ENCODE results near the gene RAB34. TPM values are rescaled to one million over a fixed set of nuclear protein-coding genes. Genes with fewer than 3 reads are reported as not detected.
A peak's percentile ranks its signal among the peaks of the same experiment; 100 is the strongest.
"Not testable (repeated sequence)": the region's sequence is repeated elsewhere in the genome, so short reads cannot be mapped to it uniquely, and the experiment has no call there.

Gene RAB34
- total RNA-seq, 1 experiment from 2014 or later = 32.1 TPM

DNA sequence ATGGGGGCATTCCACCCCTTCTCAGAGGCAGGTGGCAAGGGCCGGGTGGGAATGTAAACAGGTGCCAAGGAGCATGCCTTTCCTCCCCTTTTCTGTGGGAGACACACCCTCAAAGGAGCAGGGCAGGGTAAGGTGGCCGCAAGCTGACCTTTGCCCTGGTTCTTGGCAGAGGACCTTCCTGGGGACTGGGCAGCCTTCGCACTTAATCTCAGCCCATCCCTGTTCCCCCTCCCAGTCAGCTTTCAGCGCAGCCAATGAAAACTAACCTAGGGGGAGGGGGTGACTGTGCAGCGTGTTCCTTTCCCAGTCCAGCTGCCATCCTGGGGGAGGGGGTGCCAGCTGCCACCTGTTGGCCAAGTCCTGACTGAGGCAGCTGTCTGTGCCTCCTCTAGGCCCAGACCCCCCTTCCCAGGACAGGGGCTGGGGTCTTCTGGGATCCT lies 29.0 kb upstream of the RAB34 start:
- no peak for DNase-seq (ENCODE audit: low read depth)

DNA sequence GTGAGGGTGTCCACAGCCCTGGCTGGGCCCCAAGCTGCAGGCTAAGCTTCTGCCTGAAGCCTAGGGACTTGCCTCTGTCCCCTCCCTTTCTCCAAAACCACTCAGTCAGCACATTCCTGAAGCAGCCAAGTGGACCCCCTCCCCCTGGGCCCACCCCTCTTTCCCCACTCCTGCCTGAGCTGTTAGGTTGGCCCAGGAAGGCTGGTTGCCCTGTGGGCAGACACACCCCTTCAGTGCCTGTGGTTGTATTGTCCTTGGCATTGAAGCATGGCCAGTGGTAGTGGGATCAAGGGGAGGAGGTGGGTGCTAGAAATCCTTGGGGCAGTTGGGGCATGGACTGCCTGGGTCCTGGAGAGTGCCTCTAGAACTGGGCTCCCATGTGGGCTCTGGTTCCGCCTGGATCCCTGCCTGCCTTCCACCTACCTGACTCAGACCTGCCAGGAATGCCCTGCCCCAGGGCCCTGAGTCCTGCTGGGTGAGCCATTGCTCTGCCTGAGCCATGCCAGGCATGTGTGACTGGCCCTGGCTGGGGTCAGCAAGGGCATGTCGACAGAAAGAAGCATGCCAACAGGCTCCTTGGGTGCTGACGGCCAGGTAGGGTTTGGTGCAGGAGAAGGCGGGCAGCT lies 28.2 kb upstream of the RAB34 start:
- DNase-seq (ENCODE audit: low read depth) = peak; percentile 85

DNA sequence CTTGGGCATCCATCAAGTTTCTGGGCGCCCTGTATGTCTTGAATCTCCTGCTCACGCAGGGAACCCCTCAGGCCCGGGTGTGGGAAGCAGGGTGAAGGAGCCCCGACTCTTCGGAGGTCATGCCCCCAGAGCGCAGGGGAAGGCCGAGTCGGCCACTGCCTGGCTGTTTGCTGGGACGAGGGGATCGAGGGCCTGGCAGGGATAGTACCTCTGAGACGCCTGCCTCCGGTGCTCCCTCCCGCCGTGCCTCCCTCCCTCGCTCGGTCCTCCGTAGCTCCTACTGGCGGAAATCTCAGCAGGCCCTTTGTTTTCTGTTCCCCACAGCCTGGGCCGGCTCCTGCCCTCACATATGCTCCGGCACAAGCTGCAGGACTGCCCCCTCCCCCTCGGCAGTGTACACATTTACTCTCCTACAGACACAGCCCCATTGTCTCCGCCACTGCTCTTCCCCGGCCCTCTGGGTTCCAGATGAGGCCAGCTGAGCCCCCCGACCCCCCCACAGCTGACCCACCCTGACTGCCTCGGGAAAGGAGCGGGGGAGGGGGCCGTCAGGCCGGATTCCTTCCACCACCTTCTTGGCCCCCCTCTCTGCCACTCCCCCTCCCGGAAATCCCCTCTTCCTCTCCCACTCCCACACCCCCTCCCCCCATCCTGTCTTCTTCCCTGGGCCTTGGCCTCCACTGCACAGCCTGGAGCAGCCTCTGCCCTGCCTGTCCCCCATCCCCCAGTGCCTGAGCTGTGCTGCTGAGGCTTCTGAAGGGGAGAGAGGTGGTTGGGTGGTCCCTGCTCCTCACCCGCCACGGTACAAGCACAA lies 27.5 kb upstream of the RAB34 start:
- DNase-seq (ENCODE audit: low read depth) = peak; percentile 70

DNA sequence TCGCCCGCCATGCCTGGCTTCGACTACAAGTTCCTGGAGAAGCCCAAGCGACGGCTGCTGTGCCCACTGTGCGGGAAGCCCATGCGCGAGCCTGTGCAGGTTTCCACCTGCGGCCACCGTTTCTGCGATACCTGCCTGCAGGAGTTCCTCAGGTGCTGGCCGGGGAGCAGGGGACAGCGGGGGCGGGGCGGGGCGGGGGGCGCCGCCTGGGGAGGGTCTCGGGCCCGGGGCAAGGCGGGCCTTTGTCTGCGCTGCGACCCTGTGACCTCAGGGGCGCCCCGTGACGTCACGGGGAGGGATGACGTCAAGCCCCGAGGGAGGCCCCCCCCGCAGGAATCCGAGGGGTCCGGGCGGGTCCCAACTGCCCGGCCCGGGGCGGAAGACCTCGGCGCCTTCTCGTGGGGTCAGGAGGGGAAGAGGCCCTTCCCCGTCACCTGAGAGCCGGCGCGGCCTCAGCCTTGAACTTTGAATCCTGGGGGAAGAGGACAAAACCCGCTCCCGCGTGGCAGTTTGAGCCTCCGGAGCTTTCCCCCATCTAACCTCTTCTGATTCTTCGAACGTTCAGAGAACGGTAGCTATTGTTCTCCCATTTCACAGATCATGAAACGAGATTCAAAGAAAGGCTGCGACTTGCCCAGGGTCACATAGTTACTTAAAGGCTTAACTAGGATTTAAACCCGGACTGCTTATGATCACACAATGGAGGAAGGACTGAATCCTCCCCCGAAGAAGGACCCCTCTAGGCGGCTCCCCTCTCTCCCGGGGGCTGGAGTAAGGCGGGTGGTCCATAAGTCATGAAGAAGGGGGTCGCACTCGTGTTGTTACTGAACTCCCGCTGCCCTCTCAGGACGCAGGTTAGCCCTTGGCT lies 26.7 kb upstream of the RAB34 start:
- DNase-seq (ENCODE audit: low read depth) = peak; percentile 47

DNA sequence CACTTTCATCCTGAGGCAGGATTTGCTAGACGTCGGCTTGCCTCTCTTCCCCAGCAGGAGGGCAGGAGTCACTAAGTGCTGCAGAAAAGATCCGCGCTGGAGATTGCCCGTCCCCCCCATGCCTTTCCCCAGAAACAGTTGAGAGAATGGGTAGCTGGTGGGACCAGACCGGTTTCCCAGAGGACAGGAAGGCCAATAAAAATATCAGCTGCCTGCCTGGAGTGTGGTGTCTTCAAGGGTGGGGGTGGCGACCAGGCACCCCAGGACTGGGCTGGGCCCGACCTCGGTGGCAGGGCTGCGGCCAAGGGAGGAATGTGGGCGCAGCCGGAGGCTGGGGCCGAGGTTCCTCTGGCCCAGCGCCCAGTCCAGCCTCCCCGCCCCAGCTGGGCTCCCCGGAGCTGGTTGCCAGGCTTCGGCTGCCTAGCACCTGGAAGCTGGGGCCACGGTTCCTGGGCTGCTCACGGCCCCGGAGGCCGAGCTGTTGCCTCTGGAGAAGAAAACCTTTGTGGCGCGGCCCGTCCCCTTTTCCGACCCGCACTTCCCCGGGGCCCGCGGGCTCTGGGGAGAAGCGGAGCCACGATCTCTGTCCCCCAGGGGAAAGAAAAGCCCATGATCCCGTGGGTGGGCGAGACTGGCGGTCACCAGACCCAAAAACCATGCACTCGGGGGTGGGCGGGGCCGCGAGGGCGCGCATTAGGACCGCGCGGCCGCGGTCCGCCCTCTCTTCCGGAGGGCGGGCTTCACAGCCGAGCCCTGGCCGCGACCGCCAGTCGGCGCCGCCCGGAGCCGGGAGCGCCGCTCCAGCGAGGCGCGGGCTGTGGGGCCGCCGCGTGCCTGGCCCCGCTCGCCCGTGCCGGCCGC lies 25.8 kb upstream of the RAB34 start, which contains the start of gene TRAF4:
TSS of gene TRAF4 (plus strand) at position 769 of the 861 bp plus-strand sequence. CDS start 102 bp downstream, outside the sequence.
- DNase-seq (ENCODE audit: low read depth) = peak; percentile 94

DNA sequence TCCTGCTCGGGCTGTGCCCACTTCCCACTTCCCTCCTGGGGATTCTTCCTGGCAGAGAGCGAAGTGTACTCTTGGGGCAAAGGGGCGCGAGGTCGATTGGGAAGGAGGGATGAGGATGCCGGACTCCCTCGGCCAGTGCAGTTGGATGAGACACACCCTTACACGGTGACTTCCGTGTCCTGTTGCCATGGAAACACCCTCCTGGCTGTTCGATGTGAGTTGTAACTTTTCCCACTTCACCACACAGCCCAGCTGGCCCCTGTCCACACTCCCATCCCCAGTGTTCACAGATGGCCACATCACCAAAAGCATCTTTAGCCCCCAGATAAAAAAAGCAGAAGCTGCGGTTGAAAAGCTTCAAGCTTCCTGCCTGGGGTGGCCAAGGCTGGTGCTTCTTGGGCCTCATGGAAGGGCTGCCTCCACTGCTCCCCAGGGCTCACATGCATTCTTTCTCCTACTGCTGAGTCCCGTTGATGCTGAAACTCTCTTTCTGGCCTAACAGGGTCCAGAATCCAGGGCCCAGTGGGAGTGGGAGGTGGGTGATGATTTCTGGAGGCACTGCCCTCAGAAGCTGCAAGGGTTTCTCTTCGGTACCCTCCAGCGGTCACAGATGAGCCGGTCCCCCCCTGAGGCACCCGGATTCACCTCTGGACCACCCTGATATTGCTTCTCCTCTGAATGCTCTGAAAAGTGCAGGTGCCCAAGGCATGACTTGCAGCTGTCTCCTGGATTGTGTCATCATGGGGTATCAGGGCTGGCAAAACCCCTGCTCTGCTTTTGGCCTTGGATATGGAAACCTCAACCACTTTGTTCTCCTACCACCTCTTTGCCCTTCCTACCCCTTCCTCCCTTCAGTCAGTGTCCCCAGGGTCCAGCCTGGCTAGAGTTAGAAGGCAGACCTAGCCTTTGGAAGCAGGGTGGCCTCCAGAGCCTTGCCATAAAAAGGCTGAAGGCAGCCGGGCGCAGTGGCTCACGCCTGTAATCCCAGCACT lies 24.0 kb upstream of the RAB34 start:
- no peak for DNase-seq (ENCODE audit: low read depth)

DNA sequence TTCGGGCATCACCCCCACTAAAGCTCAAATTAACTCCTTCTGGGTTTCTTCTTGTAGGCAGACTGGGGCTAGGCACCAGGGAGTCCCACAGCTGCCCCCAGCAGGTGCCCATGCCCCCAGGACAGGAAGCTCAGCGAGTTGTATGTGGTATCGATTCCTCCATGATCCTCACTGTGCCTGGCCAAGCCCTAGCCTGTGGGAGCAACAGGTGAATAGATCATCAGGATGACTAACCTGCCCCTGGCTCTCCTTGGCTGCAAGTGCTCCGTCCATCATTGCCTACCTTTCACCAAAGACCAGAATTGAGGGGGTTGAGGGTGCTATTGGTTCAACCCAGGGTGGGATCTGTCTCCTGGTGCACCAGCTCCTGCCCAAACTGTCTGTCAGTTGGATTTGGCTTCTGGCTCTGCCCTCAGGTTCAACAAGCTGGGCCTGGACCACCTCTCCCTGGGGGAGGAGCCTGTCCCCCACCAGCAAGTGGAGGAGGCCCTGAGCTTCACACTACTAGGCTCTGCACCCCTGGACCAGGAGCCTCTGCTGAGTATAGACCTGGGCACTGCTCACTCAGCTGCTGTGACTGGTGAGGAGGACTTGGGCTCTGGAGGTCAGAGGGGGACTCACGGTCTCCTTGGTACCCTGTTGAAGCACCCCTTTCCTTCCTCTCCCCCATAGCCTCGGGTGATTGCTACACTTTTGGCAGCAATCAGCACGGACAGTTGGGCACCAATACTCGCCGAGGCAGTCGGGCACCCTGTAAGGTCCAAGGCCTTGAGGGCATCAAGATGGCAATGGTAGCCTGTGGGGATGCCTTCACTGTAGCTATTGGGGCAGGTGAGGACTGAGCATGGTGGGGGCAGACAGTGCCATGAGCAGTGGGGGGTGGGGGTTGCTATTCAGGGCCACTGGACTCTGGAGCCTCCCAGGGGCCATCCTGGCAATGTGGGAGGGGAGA lies 23.0 kb upstream of the RAB34 start:
- no peak for DNase-seq (ENCODE audit: low read depth)

DNA sequence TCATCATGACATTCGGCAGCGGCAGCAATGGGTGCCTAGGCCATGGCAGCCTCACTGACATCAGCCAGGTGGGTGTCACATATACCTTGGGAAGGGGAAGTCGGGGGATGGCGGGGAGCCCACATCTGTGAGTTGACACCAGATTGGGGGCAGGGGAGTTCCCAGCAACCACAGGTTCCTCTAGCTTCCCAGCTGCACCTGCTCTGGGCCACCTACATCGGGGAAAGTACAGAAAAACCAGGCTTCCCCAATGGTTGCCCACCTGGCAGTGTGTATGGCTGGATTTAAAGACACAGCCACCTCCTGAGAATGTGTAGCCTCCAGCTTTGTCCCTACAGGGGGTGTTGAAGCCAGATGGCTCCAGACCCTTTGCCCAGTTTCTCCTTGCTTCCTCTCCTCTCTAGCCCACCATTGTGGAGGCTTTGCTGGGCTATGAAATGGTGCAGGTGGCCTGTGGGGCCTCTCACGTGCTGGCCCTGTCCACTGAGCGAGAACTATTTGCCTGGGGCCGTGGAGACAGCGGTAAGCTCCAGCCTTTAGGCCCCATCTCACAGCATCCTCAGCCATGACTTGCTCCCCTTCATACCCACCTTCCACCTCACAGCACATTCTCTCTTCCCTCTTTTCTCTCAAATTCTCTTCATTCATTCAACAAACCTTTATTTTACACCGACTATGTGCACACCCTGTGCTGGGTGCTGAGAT lies 21.2 kb upstream of the RAB34 start:
- DNase-seq (ENCODE audit: low read depth) = no peak

DNA sequence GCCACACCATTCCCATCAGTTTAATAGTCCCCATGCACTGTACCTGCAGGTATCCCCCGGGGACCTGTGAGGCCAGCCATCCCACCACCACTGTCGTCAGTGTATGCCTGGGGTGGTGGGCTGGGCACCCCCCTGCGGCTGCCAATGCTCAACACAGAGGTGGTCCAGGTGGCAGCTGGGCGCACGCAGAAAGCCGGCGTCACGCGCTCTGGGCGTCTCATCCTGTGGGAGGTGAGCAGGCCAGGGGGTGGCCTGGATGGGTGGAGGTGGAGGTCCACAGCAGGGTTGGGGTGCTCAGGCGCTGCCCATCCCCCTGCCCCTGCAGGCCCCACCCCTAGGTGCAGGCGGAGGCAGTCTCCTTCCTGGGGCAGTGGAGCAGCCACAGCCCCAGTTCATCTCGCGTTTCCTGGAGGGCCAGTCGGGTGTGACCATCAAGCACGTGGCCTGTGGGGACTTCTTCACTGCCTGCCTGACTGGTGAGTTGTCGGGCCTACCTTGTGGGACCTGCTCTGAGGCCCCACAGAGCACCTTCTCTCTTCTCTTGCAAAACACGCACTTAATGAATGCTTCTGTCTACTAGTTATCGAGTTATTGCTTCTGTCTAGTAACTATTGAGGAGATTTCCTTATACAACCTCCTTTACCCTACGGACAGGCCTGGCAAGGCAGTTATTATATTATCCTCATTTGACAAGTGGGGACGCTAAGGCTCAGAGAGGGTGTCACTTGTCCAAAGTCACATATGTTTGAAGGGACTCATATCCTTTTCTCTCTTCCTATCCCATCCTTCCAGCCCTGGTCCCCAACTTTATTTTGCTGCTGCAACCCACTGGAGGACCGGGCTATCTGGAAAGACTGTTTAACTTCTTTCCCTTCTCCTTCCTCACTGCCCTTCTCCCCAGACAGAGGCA lies 20.4 kb upstream of the RAB34 start:
- no peak for DNase-seq (ENCODE audit: low read depth)

DNA sequence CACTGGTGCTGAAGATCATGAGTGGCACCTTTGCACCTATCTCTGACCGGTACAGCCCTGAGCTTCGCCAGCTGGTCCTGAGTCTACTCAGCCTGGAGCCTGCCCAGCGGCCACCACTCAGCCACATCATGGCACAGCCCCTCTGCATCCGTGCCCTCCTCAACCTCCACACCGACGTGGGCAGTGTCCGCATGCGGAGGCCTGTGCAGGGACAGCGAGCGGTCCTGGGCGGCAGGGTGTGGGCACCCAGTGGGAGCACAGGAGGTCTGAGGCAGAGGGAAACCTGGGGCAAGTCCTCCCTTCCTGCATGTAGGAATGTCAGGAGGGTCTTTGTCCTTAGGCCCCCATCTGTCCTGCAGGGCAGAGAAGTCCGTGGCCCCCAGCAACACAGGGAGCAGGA lies 19.6 kb upstream of the RAB34 start:
- no peak for DNase-seq (ENCODE audit: low read depth)

DNA sequence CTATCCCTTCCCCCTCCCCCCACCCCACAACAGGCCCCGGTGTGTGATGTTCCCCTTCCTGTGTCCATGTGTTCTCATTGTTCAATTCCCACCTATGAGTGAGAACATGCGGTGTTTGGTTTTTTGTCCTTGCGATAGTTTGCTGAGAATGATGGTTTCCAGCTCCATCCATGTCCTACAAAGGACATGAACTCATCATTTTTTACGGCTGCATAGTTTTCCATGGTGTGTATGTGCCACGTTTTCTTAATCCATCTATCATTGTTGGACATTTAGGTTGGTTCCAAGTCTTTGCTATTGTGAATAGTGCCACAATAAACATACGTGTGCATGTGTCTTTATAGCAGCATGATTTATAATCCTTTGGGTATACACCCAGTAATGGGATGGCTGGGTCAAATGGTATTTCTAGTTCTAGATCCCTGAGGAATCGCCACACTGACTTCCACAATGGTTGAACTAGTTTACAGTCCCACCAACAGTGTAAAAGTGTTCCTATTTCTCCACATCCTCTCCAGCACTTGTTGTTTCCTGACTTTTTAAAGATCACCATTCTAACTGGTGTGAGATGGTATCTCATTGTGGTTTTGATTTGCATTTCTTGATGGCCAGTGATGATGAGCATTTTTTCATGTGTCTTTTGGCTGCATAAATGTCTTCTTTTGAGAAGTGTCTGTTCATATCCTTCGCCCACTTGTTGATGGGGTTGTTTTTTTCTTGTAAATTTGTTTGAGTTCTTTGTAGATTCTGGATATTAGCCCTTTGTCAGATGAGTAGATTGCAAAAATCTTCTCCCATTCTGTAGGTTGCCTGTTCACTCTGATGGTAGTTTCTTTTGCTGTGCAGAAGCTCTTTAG lies 18.5 kb upstream of the RAB34 start:
- not testable (repeated sequence) for DNase-seq (ENCODE audit: low read depth)

DNA sequence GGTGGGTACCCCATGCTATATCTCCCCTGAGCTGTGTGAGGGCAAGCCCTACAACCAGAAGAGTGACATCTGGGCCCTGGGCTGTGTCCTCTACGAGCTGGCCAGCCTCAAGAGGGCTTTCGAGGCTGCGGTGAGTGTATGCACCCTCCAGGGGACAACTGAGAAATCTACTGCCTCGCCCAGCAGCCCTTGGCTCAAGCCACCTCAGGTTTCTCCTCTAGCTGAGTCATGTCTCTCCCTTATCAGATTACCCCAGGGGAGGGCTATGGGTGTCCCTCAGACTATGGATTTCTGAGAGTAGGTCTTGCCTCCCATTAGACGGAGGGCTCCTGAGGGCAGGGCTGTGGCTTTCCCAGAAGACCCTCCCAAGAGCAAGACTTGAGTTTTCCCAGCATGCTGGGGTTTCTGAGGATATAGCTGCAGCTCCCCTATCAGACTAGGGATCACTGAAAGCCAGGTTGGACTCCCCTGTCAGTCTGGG lies 17.6 kb upstream of the RAB34 start:
- DNase-seq (ENCODE audit: low read depth) = peak; percentile 78

DNA sequence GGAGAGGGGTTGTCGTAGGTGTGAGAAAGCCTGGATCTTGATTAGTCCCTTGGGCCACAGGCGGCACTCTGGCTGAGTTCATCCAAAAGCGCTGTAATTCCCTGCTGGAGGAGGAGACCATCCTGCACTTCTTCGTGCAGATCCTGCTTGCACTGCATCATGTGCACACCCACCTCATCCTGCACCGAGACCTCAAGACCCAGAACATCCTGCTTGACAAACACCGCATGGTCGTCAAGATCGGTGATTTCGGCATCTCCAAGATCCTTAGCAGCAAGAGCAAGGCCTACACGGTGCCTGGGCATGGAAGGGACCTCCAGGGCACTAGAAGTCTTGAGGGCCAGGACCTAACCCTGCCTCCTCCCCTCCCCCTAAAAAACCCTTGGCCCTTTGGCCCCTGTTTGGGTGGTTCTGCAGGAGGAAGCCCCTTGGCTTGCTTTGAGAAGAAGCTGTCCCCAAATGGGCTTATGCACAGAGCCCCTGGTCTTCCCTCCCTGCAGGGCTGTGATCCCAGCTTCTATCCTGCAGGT lies 17.1 kb upstream of the RAB34 start:
- no peak for DNase-seq (ENCODE audit: low read depth)

DNA sequence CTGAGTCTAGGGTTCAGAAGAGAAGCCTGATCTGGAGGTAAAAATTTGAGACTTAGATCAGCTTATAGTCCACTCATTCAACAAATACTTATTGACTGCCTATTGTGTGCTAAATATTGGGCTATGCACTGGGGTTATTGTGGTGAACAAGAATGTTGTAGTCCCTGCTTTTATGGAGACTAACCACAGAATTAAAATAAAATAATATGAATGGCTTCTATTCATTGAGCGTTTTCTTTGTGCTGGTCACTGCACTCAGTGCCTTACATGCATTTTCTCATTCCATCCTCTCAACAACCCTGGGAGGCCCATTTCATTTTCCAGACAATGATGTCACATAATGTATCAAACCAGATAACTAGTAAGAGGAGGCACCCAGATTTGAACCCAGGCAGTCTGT lies 15.7 kb upstream of the RAB34 start:
- peak; percentile 22 for DNase-seq (ENCODE audit: low read depth)

DNA sequence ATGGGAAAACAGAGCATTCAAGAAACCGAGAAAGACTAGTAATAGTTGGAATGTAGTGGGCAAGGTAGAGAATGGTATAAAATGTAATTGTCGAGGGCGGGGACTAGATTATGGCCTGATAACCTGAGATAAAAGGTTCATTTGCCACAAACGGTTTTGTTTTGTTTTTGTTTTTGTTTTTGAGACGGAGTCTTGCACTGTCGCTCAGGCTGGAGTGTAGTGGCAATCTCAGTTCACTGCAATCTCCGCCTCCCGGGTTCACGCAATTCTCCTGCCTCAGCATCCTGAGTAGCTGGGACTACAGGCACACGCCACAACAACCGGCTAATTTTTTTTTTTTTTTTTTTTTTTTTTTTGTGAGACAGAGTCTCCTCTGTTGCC lies 12.3 kb upstream of the RAB34 start:
- no peak for DNase-seq (ENCODE audit: low read depth)

Data from M059J (cell line).